GM23338 (cell line): ENCODE results near the gene CABCOCO1. TPM values are rescaled to one million over a fixed set of nuclear protein-coding genes. Genes with fewer than 3 reads are reported as not detected.

Experiments
- ATAC-seq: fragments of 200-7000 bp; cut with Tn5 transposase; 3 replicates; pipeline ENCODE4 v1.9.1; 2020
- DNase-seq: peaks from one replicate; pipeline ENCODE4 v3.0.0-alpha.2; 2015; ENCODE audit warnings: low spot score
- H2AFZ ChIP-seq: fragments of 200-600 bp; sonication (generic); 2 replicates; pipeline ENCODE4 v1.8.0; 2016; ENCODE audit warnings: antibody characterized with exemption, mild to moderate bottlenecking, moderate library complexity
- H3F3A ChIP-seq: fragments of 200-600 bp; sonication (generic); replicated peaks from 2 replicates; pipeline ENCODE4 v1.8.0; 2017; ENCODE audit warnings: antibody characterized with exemption, mixed run types, low read depth
- H3K27ac ChIP-seq: fragments of 200-600 bp; sonication (generic); 2 replicates; pipeline ENCODE4 v1.6.1; 2016; ENCODE audit warnings: low read depth
- H3K27me3 ChIP-seq: fragments of 200-600 bp; sonication (generic); 2 replicates; pipeline ENCODE4 v1.8.0; 2016; ENCODE audit warnings: mild to moderate bottlenecking, mixed run types, moderate library complexity; ENCODE audit not compliant: insufficient read depth
- H3K36me3 ChIP-seq: fragments of 200-600 bp; sonication (generic); 2 replicates; pipeline ENCODE4 v1.8.0; 2016; ENCODE audit warnings: mild to moderate bottlenecking; ENCODE audit not compliant: insufficient read depth
- H3K4me1 ChIP-seq: fragments of 200-600 bp; sonication (generic); 2 replicates; pipeline ENCODE4 v1.8.0; 2016; ENCODE audit warnings: mild to moderate bottlenecking, moderate library complexity; ENCODE audit not compliant: insufficient read depth
- H3K4me2 ChIP-seq: fragments of 200-600 bp; sonication (generic); 2 replicates; pipeline ENCODE4 v1.7.1; 2017; ENCODE audit warnings: mixed run types
- H3K4me3 ChIP-seq: fragments of 200-600 bp; sonication (generic); 2 replicates; pipeline ENCODE4 v1.6.1; 2016; ENCODE audit warnings: mixed run types
- H3K79me2 ChIP-seq: fragments of 200-600 bp; sonication (generic); replicated peaks from 2 replicates; pipeline ENCODE4 v1.8.0; 2017; ENCODE audit warnings: mild to moderate bottlenecking; ENCODE audit not compliant: insufficient read depth
- H3K9me2 ChIP-seq: fragments of 200-600 bp; sonication (generic); 2 replicates; pipeline ENCODE4 v1.8.0; 2017; ENCODE audit not compliant: insufficient read depth
- H4K20me1 ChIP-seq: fragments of 200-600 bp; sonication (generic); replicated peaks from 2 replicates; pipeline ENCODE4 v1.8.0; 2017; ENCODE audit warnings: mild to moderate bottlenecking; ENCODE audit not compliant: insufficient read depth
- H3K27ac Mint-ChIP-seq: 2 replicates; pipeline ENCODE4 v1.8.0; 2020; ENCODE audit warnings: inconsistent platforms, mild to moderate bottlenecking, moderate library complexity, mixed read lengths
- H3K27me3 Mint-ChIP-seq: 3 replicates; pipeline ENCODE4 v1.8.0; 2022; ENCODE audit warnings: low read depth, mild to moderate bottlenecking, moderate library complexity, mixed read lengths, inconsistent platforms; ENCODE audit not compliant: insufficient read depth, poor library complexity
- H3K36me3 Mint-ChIP-seq: 3 replicates; pipeline ENCODE4 v1.8.0; 2021; ENCODE audit warnings: low read depth, mild to moderate bottlenecking, inconsistent platforms, moderate library complexity, mixed read lengths
- H3K4me1 Mint-ChIP-seq: 3 replicates; pipeline ENCODE4 v1.8.0; 2020; ENCODE audit warnings: mild to moderate bottlenecking, inconsistent platforms, mixed read lengths
- H3K4me3 Mint-ChIP-seq: 3 replicates; pipeline ENCODE4 v1.8.0; 2021; ENCODE audit warnings: moderate library complexity, mild to moderate bottlenecking, inconsistent platforms, mixed read lengths
- H3K9me3 Mint-ChIP-seq: 3 replicates; pipeline ENCODE4 v1.8.0; 2020; ENCODE audit warnings: moderate library complexity, mild to moderate bottlenecking, inconsistent platforms, mixed read lengths
- CREB1 ChIP-seq: fragments of 250-450 bp; sonication (Bioruptor Pico); IDR thresholded peaks from 2 replicates; pipeline ENCODE4 v1.5.0; 2020; ENCODE audit warnings: low read depth, mild to moderate bottlenecking, moderate library complexity
- CTCF ChIP-seq, 2 experiments: fragments of 200-600 bp in 1 of 2; sonication (generic) in 1 of 2; conservative IDR thresholded peaks; 2 replicates each; pipeline versions ENCODE4 v1.5.1 to v1.6.1; 2016 to 2017; ENCODE audit warnings: antibody characterized with exemption in 2 of 2, low read depth in 2 of 2, mild to moderate bottlenecking in 2 of 2, moderate library complexity in 1 of 2
- ETS1 ChIP-seq: IDR thresholded peaks from 2 replicates; pipeline ENCODE4 v1.6.1; 2016; ENCODE audit warnings: antibody characterized with exemption
- EZH2 ChIP-seq: fragments of 200-600 bp; sonication (generic); IDR thresholded peaks from one replicate; pipeline ENCODE4 v1.8.0; 2017; ENCODE audit warnings: antibody characterized with exemption, mild to moderate bottlenecking, low read depth; ENCODE audit not compliant: unreplicated experiment
- EZH2phosphoT487 ChIP-seq: fragments of 200-600 bp; sonication (generic); IDR thresholded peaks from one replicate; pipeline ENCODE4 v1.8.1; 2018; ENCODE audit warnings: antibody characterized with exemption; ENCODE audit not compliant: unreplicated experiment
- JUNB ChIP-seq: IDR thresholded peaks from one replicate; pipeline ENCODE4 v1.6.1; 2016; ENCODE audit warnings: antibody characterized with exemption; ENCODE audit not compliant: unreplicated experiment
- NANOG ChIP-seq: IDR thresholded peaks from 2 replicates; pipeline ENCODE4 v1.6.1; 2016; ENCODE audit warnings: antibody characterized with exemption, borderline replicate concordance
- POLR2AphosphoS5 ChIP-seq: IDR thresholded peaks from 2 replicates; pipeline ENCODE4 v1.6.1; 2016; ENCODE audit warnings: antibody characterized with exemption, low read depth
- REST ChIP-seq: IDR thresholded peaks from one replicate; pipeline ENCODE4 v1.6.1; 2018; ENCODE audit warnings: antibody characterized with exemption; ENCODE audit not compliant: unreplicated experiment
- STAT1 ChIP-seq: IDR thresholded peaks from one replicate; pipeline ENCODE4 v1.6.1; 2016; ENCODE audit warnings: antibody characterized with exemption; ENCODE audit not compliant: unreplicated experiment
- ZNF114 ChIP-seq: fragments of 250-450 bp; sonication (Bioruptor Pico); IDR thresholded peaks from 2 replicates; pipeline ENCODE4 v1.5.0; 2020; ENCODE audit warnings: mild to moderate bottlenecking, moderate library complexity
- ZNF331 ChIP-seq: fragments of 250-450 bp; sonication (Bioruptor Pico); IDR thresholded peaks from 2 replicates; pipeline ENCODE4 v1.5.0; 2020; ENCODE audit warnings: low read depth, mild to moderate bottlenecking, moderate library complexity
- ZNF462 ChIP-seq: fragments of 250-450 bp; sonication (Bioruptor Pico); IDR thresholded peaks from 2 replicates; pipeline ENCODE4 v1.5.0; 2020; ENCODE audit warnings: mild to moderate bottlenecking, moderate library complexity
- polyA plus RNA-seq: library from polyadenylated mRNA; unstranded; fragments of >200 nt; fragmentation: Nextera tagmentation; extraction: Ambion mirVana; gene quantifications from 2 replicates; pipeline ENCODE4 v1.2.1, GENCODE V29; 2016
- total RNA-seq: library from RNA; depleted of rRNA; stranded (reverse); fragments of >200 nt; shearing (Covaris generic); gene quantifications from 2 replicates; pipeline ENCODE4 v1.2.3, GENCODE V29; 2014

CABCOCO1 gene
- total and polyA plus RNA-seq, 2 experiments from 2014 or later: not detected

GRCh38 chr10:61653699-61654098, 9.0 kb upstream of the CABCOCO1 start:
- DNase-seq (no peak), ATAC-seq (no peak)
- Mint-ChIP-seq H3K36me3 (no peaks in the 10 kb centered on the region), H3K27ac (no peak overlapping the region), H3K4me3 (no peak overlapping the region), H3K27me3 (no peaks in the 10 kb centered on the region), H3K4me1 (no peaks in the 10 kb centered on the region), H3K9me3 (no peaks in the 10 kb centered on the region)
- no peaks in the 10 kb centered on the region for H3K79me2 ChIP-seq
- no peaks in the 10 kb centered on the region for H3K27me3 ChIP-seq
- no peaks in the 10 kb centered on the region for H3F3A ChIP-seq
- H3K36me3 ChIP-seq: no peaks in the 10 kb centered on the region
- H3K4me2 ChIP-seq: no peak overlapping the region
- no peak overlapping the region for H3K4me3 ChIP-seq
- H4K20me1 ChIP-seq: no peaks in the 10 kb centered on the region
- no peaks in the 10 kb centered on the region; the same call in 1 of the 2 replicates for H3K9me2 ChIP-seq
- TF ChIP-seq ZNF331 (no peak), CREB1 (CRISPR knock-in tag) (no peak), EZH2 (no peak), STAT1 (no peak), ETS1 (no peak), EZH2phosphoT487 (no peak), REST (no peak), JUNB (no peak), ZNF462 (CRISPR knock-in tag) (no peak), ZNF114 (CRISPR knock-in tag) (no peak), CTCF (conservative IDR thresholded peaks at IDR 0.05; ENCODE audit: low read depth in 2 of 2) (no peak), NANOG (no peak), POLR2AphosphoS5 (no peak)
- H3K4me1 ChIP-seq: no peaks in the 10 kb centered on the region
- H3K27ac ChIP-seq: no peak overlapping the region
- no peak overlapping the region for H2AFZ ChIP-seq
